BLaER1 (cell line): ENCODE measurements around the gene PHLDB1.

Experiments
- H3K27ac ChIP-seq: shearing (Covaris generic); formaldehyde crosslinking; 2 replicates; pipeline ENCODE4 v1.8.1; 2022
- H3K27me3 ChIP-seq: shearing (Covaris generic); formaldehyde crosslinking; 2 replicates; pipeline ENCODE4 v1.8.1; 2022
- H3K36me3 ChIP-seq: shearing (Covaris generic); formaldehyde crosslinking; 2 replicates; pipeline ENCODE4 v1.8.1; 2022
- H3K4me1 ChIP-seq: shearing (Covaris generic); formaldehyde crosslinking; 2 replicates; pipeline ENCODE4 v1.8.1; 2022
- H3K4me2 ChIP-seq: shearing (Covaris generic); formaldehyde crosslinking; 2 replicates; pipeline ENCODE4 v1.8.1; 2022
- H3K4me3 ChIP-seq: shearing (Covaris generic); formaldehyde crosslinking; 2 replicates; pipeline ENCODE4 v1.8.1; 2022
- H3K9ac ChIP-seq: shearing (Covaris generic); formaldehyde crosslinking; 2 replicates; pipeline ENCODE4 v1.8.1; 2022
- H3K9me3 ChIP-seq: shearing (Covaris generic); formaldehyde crosslinking; 2 replicates; pipeline ENCODE4 v1.8.1; 2022
- H4K20me1 ChIP-seq: shearing (Covaris generic); formaldehyde crosslinking; 2 replicates; pipeline ENCODE4 v1.8.1; 2022
- Cebpa-rat ChIP-seq: shearing (Covaris generic); IDR thresholded peaks from 2 replicates; pipeline ENCODE4 v1.8.1; 2022

PHLDB1 gene

GRCh38 chr11:118649941-118650340 lies 42.5 kb downstream of the PHLDB1 start:
- Histone ChIP-seq H3K9ac (no peak overlapping the region), H3K9me3 (no peaks in the 10 kb centered on the region), H3K4me3 (no peak overlapping the region), H3K27ac (no peak overlapping the region), H3K4me1 (peaks cover 21% of the 10 kb centered on the region), H3K4me2 (no peak overlapping the region), H4K20me1 (no peaks in the 10 kb centered on the region), H3K27me3 (no peaks in the 10 kb centered on the region), H3K36me3 (peaks cover 7% of the 10 kb centered on the region; the same call in 1 of the 2 replicates)
- no peak for TF ChIP-seq Cebpa-rat

- Histone ChIP-seq H4K20me1 (no peaks in the 10 kb centered on the region), H3K4me1 (peaks cover 21% of the 10 kb centered on the region), H3K9me3 (no peaks in the 10 kb centered on the region), H3K4me2 (no peak overlapping the region), H3K9ac (no peak overlapping the region), H3K27ac (no peak overlapping the region), H3K27me3 (no peaks in the 10 kb centered on the region), H3K4me3 (no peak overlapping the region), H3K36me3 (peaks cover 3% of the 10 kb centered on the region; the same call in 1 of the 2 replicates)
- TF ChIP-seq Cebpa-rat = no peak
Observed at GRCh38 chr11:118650366-118650765, 43.0 kb downstream of the PHLDB1 start.

- no peaks in the 10 kb centered on the region for H3K36me3 ChIP-seq
- H3K4me2 ChIP-seq = peak overlapping the region; percentile 74
Observed at GRCh38 chr11:118651820-118652219, 44.4 kb downstream of the PHLDB1 start.

GRCh38 chr11:118652681-118653181 lies 45.3 kb downstream of the PHLDB1 start:
- Histone ChIP-seq H3K36me3 (no peaks in the 10 kb centered on the region), H4K20me1 (no peaks in the 10 kb centered on the region), H3K4me3 (no peak overlapping the region), H3K4me1 (peaks cover 21% of the 10 kb centered on the region), H3K27me3 (no peaks in the 10 kb centered on the region), H3K9ac (peak overlapping the region; percentile 53; the same call in 1 of the 2 replicates), H3K4me2 (peak overlapping the region; percentile 74), H3K27ac (peak overlapping the region; percentile 74), H3K9me3 (no peaks in the 10 kb centered on the region)
- TF ChIP-seq Cebpa-rat = no peak

More at GRCh38 chr11:118651820-118652219, 44.4 kb downstream of the PHLDB1 start:
- Histone ChIP-seq H3K4me1 (peaks cover 21% of the 10 kb centered on the region), H3K27ac (peak overlapping the region; percentile 74; the same call in 1 of the 2 replicates), H3K27me3 (no peaks in the 10 kb centered on the region), H3K4me3 (no peak overlapping the region), H3K9ac (no peak overlapping the region), H3K9me3 (no peaks in the 10 kb centered on the region), H4K20me1 (no peaks in the 10 kb centered on the region)
- TF ChIP-seq Cebpa-rat = no peak

GRCh38 chr11:118653684-118654390 lies 46.4 kb downstream of the PHLDB1 start:
- H3K4me3 ChIP-seq = no peak overlapping the region
- peaks cover 29% of the 10 kb centered on the region for H3K4me1 ChIP-seq
- H3K27ac ChIP-seq = no peak overlapping the region
- no peak for TF ChIP-seq Cebpa-rat
- no peaks in the 10 kb centered on the region for H4K20me1 ChIP-seq
- no peak overlapping the region for H3K9ac ChIP-seq
- H3K9me3 ChIP-seq = no peaks in the 10 kb centered on the region
- no peak overlapping the region for H3K4me2 ChIP-seq
- H3K27me3 ChIP-seq = no peaks in the 10 kb centered on the region
- no peaks in the 10 kb centered on the region for H3K36me3 ChIP-seq

- no peak overlapping the region for H3K9ac ChIP-seq
- H4K20me1 ChIP-seq = no peaks in the 10 kb centered on the region
- H3K9me3 ChIP-seq = no peaks in the 10 kb centered on the region
- H3K27me3 ChIP-seq = no peaks in the 10 kb centered on the region
- no peaks in the 10 kb centered on the region for H3K36me3 ChIP-seq
- H3K4me2 ChIP-seq = no peak overlapping the region
- peaks cover 42% of the 10 kb centered on the region for H3K4me1 ChIP-seq
- TF ChIP-seq Cebpa-rat = no peak
- no peak overlapping the region for H3K27ac ChIP-seq
- H3K4me3 ChIP-seq = no peak overlapping the region
Observed at GRCh38 chr11:118655486-118656190, 48.2 kb downstream of the PHLDB1 start.

- no peaks in the 10 kb centered on the region for H3K27me3 ChIP-seq
- no peak overlapping the region for H3K27ac ChIP-seq
- H4K20me1 ChIP-seq = no peaks in the 10 kb centered on the region
- H3K4me1 ChIP-seq = peaks cover 42% of the 10 kb centered on the region
- H3K4me2 ChIP-seq = no peak overlapping the region
- no peaks in the 10 kb centered on the region for H3K36me3 ChIP-seq
- H3K9me3 ChIP-seq = no peaks in the 10 kb centered on the region
- H3K9ac ChIP-seq = no peak overlapping the region
- no peak overlapping the region for H3K4me3 ChIP-seq
- no peak for TF ChIP-seq Cebpa-rat
Observed at GRCh38 chr11:118656563-118657165, 49.2 kb downstream of the PHLDB1 start.

- no peaks in the 10 kb centered on the region for H3K36me3 ChIP-seq
- no peak overlapping the region for H3K27ac ChIP-seq
- H3K9me3 ChIP-seq = no peaks in the 10 kb centered on the region
- H3K27me3 ChIP-seq = no peaks in the 10 kb centered on the region
- no peak overlapping the region for H3K4me3 ChIP-seq
- TF ChIP-seq Cebpa-rat = no peak
- H3K4me1 ChIP-seq = peaks cover 36% of the 10 kb centered on the region
- H4K20me1 ChIP-seq = no peaks in the 10 kb centered on the region
- no peak overlapping the region for H3K9ac ChIP-seq
- no peak overlapping the region for H3K4me2 ChIP-seq
Observed at GRCh38 chr11:118657238-118657637, 49.8 kb downstream of the PHLDB1 start.

GRCh38 chr11:118657709-118658428 lies 50.5 kb downstream of the PHLDB1 start:
- Histone ChIP-seq H3K36me3 (no peaks in the 10 kb centered on the region), H3K4me2 (peak overlapping the region; percentile 70), H3K27ac (no peak overlapping the region), H3K9me3 (no peaks in the 10 kb centered on the region), H3K9ac (no peak overlapping the region; the same call in 1 of the 2 replicates), H3K4me1 (peaks cover 30% of the 10 kb centered on the region), H3K4me3 (no peak overlapping the region), H4K20me1 (no peaks in the 10 kb centered on the region), H3K27me3 (no peaks in the 10 kb centered on the region)
- TF ChIP-seq Cebpa-rat = no peak
